ENCODE data around the gene PIGL. TPM values are rescaled to one million over a fixed set of nuclear protein-coding genes. Genes with fewer than 3 reads are reported as not detected.

Gene PIGL
- total RNA-seq, 1 experiment from 2014 or later, result 44.1 TPM

DNA sequence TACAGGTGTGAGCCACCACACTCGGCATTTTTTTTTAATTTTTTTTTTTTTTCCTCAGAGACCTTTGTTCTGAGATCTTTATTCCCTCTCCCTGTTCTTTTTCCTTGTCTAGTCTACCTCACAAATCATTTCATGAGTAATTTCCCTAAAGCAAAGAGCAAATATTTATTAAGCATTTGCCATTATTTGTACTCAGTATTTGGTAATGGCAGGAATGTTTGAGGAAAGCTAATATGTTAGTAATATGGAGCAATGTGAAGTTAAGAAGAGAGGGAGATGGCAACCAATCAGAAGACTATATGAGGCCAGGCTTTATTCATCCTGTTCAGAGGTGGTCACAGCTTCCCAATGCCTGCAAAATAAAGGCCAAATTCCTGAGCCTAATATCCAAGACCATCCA is 122.9 kb downstream of the PIGL start (continued):
- TF ChIP-seq, protein P1, sequence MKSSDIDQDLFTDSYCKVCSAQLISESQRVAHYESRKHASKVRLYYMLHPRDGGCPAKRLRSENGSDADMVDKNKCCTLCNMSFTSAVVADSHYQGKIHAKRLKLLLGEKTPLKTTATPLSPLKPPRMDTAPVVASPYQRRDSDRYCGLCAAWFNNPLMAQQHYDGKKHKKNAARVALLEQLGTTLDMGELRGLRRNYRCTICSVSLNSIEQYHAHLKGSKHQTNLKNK (CRISPR knock-in tag; IDR thresholded peaks at IDR 0.05), result no peak
- TF ChIP-seq, protein P2, sequence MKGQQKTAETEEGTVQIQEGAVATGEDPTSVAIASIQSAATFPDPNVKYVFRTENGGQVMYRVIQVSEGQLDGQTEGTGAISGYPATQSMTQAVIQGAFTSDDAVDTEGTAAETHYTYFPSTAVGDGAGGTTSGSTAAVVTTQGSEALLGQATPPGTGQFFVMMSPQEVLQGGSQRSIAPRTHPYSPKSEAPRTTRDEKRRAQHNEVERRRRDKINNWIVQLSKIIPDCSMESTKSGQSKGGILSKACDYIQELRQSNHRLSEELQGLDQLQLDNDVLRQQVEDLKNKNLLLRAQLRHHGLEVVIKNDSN (CRISPR knock-in tag; IDR thresholded peaks at IDR 0.05), result no peak
- no peak for TF ChIP-seq KAT7 (CRISPR knock-in tag; IDR thresholded peaks at IDR 0.05; ENCODE audit: borderline replicate concordance)
- TF ChIP-seq, protein P3, sequence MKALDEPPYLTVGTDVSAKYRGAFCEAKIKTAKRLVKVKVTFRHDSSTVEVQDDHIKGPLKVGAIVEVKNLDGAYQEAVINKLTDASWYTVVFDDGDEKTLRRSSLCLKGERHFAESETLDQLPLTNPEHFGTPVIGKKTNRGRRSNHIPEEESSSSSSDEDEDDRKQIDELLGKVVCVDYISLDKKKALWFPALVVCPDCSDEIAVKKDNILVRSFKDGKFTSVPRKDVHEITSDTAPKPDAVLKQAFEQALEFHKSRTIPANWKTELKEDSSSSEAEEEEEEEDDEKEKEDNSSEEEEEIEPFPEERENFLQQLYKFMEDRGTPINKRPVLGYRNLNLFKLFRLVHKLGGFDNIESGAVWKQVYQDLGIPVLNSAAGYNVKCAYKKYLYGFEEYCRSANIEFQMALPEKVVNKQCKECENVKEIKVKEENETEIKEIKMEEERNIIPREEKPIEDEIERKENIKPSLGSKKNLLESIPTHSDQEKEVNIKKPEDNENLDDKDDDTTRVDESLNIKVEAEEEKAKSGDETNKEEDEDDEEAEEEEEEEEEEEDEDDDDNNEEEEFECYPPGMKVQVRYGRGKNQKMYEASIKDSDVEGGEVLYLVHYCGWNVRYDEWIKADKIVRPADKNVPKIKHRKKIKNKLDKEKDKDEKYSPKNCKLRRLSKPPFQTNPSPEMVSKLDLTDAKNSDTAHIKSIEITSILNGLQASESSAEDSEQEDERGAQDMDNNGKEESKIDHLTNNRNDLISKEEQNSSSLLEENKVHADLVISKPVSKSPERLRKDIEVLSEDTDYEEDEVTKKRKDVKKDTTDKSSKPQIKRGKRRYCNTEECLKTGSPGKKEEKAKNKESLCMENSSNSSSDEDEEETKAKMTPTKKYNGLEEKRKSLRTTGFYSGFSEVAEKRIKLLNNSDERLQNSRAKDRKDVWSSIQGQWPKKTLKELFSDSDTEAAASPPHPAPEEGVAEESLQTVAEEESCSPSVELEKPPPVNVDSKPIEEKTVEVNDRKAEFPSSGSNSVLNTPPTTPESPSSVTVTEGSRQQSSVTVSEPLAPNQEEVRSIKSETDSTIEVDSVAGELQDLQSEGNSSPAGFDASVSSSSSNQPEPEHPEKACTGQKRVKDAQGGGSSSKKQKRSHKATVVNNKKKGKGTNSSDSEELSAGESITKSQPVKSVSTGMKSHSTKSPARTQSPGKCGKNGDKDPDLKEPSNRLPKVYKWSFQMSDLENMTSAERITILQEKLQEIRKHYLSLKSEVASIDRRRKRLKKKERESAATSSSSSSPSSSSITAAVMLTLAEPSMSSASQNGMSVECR (CRISPR knock-in tag; IDR thresholded peaks at IDR 0.05; ENCODE audit: borderline replicate concordance), result no peak

DNA sequence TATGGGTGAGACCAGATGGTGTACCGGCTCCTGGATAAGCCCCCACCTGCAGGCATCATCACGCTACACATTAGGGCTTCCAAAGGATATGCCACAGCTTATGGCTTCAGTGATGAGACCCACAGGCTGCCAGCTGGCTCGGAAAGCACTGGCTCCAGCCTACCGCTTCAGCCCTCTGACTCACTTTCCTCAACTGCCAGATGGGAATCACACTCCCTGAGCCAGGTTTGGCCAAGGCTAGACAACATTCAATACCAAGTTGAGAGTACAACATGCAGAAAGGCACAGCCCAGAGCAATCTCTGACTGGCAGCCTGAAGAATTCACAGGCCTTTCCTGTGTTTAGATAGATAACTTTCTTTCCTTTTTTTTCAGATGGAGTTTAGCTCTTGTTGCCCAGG is 126.0 kb downstream of the PIGL start:
- no peak overlapping the region for H3K27ac Mint-ChIP-seq
- H3K9me3 Mint-ChIP-seq, result no peaks in the 10 kb centered on the region
- DNase-seq (ENCODE audit: low spot score) (no peak), ATAC-seq (no peak)
- POLR2A ChIA-PET, result interaction anchor here (1.9 kb wide), 1 partner anchor 10 kb away, joined by 5 read pairs; the partner anchor contains the start of gene CENPV
- CTCF ChIA-PET, result interaction anchor here (2.2 kb wide), 1 partner anchor 10 kb away, joined by 9 read pairs; the partner anchor contains the start of gene CENPV
- no peaks in the 10 kb centered on the region for H3K27me3 Mint-ChIP-seq (ENCODE audit: low read depth)
- H3K36me3 Mint-ChIP-seq, result peaks cover 40% of the 10 kb centered on the region
- H3K4me1 Mint-ChIP-seq, result no peaks in the 10 kb centered on the region
- H3K4me3 Mint-ChIP-seq, result no peak overlapping the region
- TF ChIP-seq, protein P4, sequence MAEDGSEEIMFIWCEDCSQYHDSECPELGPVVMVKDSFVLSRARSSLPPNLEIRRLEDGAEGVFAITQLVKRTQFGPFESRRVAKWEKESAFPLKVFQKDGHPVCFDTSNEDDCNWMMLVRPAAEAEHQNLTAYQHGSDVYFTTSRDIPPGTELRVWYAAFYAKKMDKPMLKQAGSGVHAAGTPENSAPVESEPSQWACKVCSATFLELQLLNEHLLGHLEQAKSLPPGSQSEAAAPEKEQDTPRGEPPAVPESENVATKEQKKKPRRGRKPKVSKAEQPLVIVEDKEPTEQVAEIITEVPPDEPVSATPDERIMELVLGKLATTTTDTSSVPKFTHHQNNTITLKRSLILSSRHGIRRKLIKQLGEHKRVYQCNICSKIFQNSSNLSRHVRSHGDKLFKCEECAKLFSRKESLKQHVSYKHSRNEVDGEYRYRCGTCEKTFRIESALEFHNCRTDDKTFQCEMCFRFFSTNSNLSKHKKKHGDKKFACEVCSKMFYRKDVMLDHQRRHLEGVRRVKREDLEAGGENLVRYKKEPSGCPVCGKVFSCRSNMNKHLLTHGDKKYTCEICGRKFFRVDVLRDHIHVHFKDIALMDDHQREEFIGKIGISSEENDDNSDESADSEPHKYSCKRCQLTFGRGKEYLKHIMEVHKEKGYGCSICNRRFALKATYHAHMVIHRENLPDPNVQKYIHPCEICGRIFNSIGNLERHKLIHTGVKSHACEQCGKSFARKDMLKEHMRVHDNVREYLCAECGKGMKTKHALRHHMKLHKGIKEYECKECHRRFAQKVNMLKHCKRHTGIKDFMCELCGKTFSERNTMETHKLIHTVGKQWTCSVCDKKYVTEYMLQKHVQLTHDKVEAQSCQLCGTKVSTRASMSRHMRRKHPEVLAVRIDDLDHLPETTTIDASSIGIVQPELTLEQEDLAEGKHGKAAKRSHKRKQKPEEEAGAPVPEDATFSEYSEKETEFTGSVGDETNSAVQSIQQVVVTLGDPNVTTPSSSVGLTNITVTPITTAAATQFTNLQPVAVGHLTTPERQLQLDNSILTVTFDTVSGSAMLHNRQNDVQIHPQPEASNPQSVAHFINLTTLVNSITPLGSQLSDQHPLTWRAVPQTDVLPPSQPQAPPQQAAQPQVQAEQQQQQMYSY (CRISPR knock-in tag; IDR thresholded peaks at IDR 0.05), result no peak
- TF ChIP-seq GTF2I (CRISPR knock-in tag; conservative IDR thresholded peaks at IDR 0.05) (no peak), NFYB (CRISPR knock-in tag; conservative IDR thresholded peaks at IDR 0.05; ENCODE audit: low read depth) (no peak), ESRRA (CRISPR knock-in tag; IDR thresholded peaks at IDR 0.05; ENCODE audit: borderline replicate concordance) (no peak), ELF4 (CRISPR knock-in tag; IDR thresholded peaks at IDR 0.05; ENCODE audit: low read depth) (no peak)
- TF ChIP-seq, protein P5, sequence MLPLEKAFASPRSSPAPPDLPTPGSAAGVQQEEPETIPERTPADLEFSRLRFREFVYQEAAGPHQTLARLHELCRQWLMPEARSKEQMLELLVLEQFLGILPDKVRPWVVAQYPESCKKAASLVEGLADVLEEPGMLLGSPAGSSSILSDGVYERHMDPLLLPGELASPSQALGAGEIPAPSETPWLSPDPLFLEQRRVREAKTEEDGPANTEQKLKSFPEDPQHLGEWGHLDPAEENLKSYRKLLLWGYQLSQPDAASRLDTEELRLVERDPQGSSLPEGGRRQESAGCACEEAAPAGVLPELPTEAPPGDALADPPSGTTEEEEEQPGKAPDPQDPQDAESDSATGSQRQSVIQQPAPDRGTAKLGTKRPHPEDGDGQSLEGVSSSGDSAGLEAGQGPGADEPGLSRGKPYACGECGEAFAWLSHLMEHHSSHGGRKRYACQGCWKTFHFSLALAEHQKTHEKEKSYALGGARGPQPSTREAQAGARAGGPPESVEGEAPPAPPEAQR (CRISPR knock-in tag; IDR thresholded peaks at IDR 0.05), result no peak
- TF ChIP-seq, protein P6, sequence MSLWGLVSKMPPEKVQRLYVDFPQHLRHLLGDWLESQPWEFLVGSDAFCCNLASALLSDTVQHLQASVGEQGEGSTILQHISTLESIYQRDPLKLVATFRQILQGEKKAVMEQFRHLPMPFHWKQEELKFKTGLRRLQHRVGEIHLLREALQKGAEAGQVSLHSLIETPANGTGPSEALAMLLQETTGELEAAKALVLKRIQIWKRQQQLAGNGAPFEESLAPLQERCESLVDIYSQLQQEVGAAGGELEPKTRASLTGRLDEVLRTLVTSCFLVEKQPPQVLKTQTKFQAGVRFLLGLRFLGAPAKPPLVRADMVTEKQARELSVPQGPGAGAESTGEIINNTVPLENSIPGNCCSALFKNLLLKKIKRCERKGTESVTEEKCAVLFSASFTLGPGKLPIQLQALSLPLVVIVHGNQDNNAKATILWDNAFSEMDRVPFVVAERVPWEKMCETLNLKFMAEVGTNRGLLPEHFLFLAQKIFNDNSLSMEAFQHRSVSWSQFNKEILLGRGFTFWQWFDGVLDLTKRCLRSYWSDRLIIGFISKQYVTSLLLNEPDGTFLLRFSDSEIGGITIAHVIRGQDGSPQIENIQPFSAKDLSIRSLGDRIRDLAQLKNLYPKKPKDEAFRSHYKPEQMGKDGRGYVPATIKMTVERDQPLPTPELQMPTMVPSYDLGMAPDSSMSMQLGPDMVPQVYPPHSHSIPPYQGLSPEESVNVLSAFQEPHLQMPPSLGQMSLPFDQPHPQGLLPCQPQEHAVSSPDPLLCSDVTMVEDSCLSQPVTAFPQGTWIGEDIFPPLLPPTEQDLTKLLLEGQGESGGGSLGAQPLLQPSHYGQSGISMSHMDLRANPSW (CRISPR knock-in tag; conservative IDR thresholded peaks at IDR 0.05; ENCODE audit: low read depth), result no peak
- TF ChIP-seq, protein P3 (CRISPR knock-in tag; IDR thresholded peaks at IDR 0.05; ENCODE audit: borderline replicate concordance), result no peak
- TF ChIP-seq, protein P7, sequence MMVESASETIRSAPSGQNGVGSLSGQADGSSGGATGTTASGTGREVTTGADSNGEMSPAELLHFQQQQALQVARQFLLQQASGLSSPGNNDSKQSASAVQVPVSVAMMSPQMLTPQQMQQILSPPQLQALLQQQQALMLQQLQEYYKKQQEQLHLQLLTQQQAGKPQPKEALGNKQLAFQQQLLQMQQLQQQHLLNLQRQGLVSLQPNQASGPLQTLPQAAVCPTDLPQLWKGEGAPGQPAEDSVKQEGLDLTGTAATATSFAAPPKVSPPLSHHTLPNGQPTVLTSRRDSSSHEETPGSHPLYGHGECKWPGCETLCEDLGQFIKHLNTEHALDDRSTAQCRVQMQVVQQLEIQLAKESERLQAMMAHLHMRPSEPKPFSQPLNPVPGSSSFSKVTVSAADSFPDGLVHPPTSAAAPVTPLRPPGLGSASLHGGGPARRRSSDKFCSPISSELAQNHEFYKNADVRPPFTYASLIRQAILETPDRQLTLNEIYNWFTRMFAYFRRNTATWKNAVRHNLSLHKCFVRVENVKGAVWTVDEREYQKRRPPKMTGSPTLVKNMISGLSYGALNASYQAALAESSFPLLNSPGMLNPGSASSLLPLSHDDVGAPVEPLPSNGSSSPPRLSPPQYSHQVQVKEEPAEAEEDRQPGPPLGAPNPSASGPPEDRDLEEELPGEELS (CRISPR knock-in tag; IDR thresholded peaks at IDR 0.05), result no peak

Measured in WTC11 (cell line).